Stimulated activated CD8-positive, alpha-beta memory T cell treated with anti-CD3 and anti-CD28 coated beads, Interleukin-4, amount 100 ng/mL, for 48 hours (primary cell): Measurements from ENCODE around the gene MRPL34.
"Not testable (repeated sequence)": the region's sequence is repeated elsewhere in the genome, so short reads cannot be mapped to it uniquely, and the experiment has no call there.

Experiments
- DNase-seq: peaks from one replicate; pipeline ENCODE4 v3.0.0-alpha.2; 2020

MRPL34 gene

GRCh38 chr19:17286263-17286662 lies 19.4 kb upstream of the MRPL34 start:
- DNase-seq, result no peak

- DNase-seq, result no peak
These were observed 18.9 kb upstream of the MRPL34 start for GRCh38 chr19:17286752-17287151.

- peak; percentile 80 for DNase-seq
These were observed 16.2 kb upstream of the MRPL34 start for GRCh38 chr19:17289489-17289888.

- peak; percentile 93 for DNase-seq
These were observed 13.2 kb upstream of the MRPL34 start for GRCh38 chr19:17292301-17293074.

- no peak for DNase-seq
These were observed 12.1 kb upstream of the MRPL34 start for GRCh38 chr19:17293605-17294004.

GRCh38 chr19:17294051-17294891 lies 11.4 kb upstream of the MRPL34 start:
- DNase-seq, result peak; percentile 87

GRCh38 chr19:17295551-17295950 lies 10.1 kb upstream of the MRPL34 start:
- DNase-seq, result not testable (repeated sequence)

GRCh38 chr19:17296273-17296672 lies 9.4 kb upstream of the MRPL34 start:
- no peak for DNase-seq

GRCh38 chr19:17296976-17297375 lies 8.7 kb upstream of the MRPL34 start:
- no peak for DNase-seq

GRCh38 chr19:17300992-17301619 lies 4.6 kb upstream of the MRPL34 start:
- no peak for DNase-seq

- DNase-seq, result no peak
These were observed 3.1 kb upstream of the MRPL34 start for GRCh38 chr19:17302391-17303166.

GRCh38 chr19:17303167-17303939 lies 2.3 kb upstream of the MRPL34 start, which contains the start of gene ABHD8:
Gene ABHD8, minus strand, starts transcription at chr19:17303425. Its CDS starts 1,809 bp downstream, at chr19:17301616.
- DNase-seq, result peak; percentile 97

- no peak for DNase-seq
These were observed 1.8 kb upstream of the MRPL34 start for GRCh38 chr19:17303940-17304267.

GRCh38 chr19:17304386-17305215 lies 1.1 kb upstream of the MRPL34 start:
- no peak for DNase-seq

- no peak for DNase-seq
These were observed 506 bp upstream of the MRPL34 start for GRCh38 chr19:17305216-17305516.

GRCh38 chr19:17306285-17306714 lies 628 bp downstream of the MRPL34 start:
- no peak for DNase-seq

GRCh38 chr19:17307876-17308377 lies 2.3 kb downstream of the MRPL34 start:
- DNase-seq, result no peak

- DNase-seq, result peak; percentile 99
These were observed 3.7 kb downstream of the MRPL34 start, which contains the start of gene DDA1 for GRCh38 chr19:17309198-17309964. Gene DDA1, plus strand, starts transcription at chr19:17309563. Its CDS starts 92 bp downstream, at chr19:17309655.

- peak; percentile 41 for DNase-seq
These were observed 4.3 kb downstream of the MRPL34 start for GRCh38 chr19:17309965-17310461.
